ENCODE data around the gene PRSS36.

Gene PRSS36

GRCh38 chr16:31188450-31189411, 38.9 kb upstream of the PRSS36 start:
- H3K27ac Mint-ChIP-seq, result peak overlapping the region; percentile 29
- no peaks in the 10 kb centered on the region for H3K27me3 Mint-ChIP-seq (ENCODE audit: low read depth)
- H3K4me3 Mint-ChIP-seq, result peak overlapping the region; percentile 9
- peaks cover 81% of the 10 kb centered on the region for H3K36me3 Mint-ChIP-seq (ENCODE audit: low read depth)
- peaks cover 65% of the 10 kb centered on the region for H3K4me1 Mint-ChIP-seq (ENCODE audit: low read depth)
- H3K9me3 Mint-ChIP-seq, result no peaks in the 10 kb centered on the region

- H3K4me3 Mint-ChIP-seq, result no peak overlapping the region
- H3K9me3 Mint-ChIP-seq, result no peaks in the 10 kb centered on the region
- peaks cover 84% of the 10 kb centered on the region for H3K36me3 Mint-ChIP-seq (ENCODE audit: low read depth)
Measured at GRCh38 chr16:31187808-31188189, 37.9 kb upstream of the PRSS36 start.

GRCh38 chr16:31186930-31187807, 37.3 kb upstream of the PRSS36 start:
- H3K4me1 Mint-ChIP-seq (ENCODE audit: low read depth), result peaks cover 74% of the 10 kb centered on the region
- no peaks in the 10 kb centered on the region for H3K9me3 Mint-ChIP-seq
- H3K4me3 Mint-ChIP-seq, result no peak overlapping the region
- H3K36me3 Mint-ChIP-seq (ENCODE audit: low read depth), result peaks cover 89% of the 10 kb centered on the region
- H3K27ac Mint-ChIP-seq, result peak overlapping the region; percentile 18
- H3K27me3 Mint-ChIP-seq (ENCODE audit: low read depth), result no peaks in the 10 kb centered on the region

More at GRCh38 chr16:31187808-31188189, 37.9 kb upstream of the PRSS36 start:
- Mint-ChIP-seq H3K4me1 (ENCODE audit: low read depth) (peaks cover 68% of the 10 kb centered on the region), H3K27me3 (ENCODE audit: low read depth) (no peaks in the 10 kb centered on the region), H3K27ac (no peak overlapping the region)

GRCh38 chr16:31186176-31186575, 36.3 kb upstream of the PRSS36 start:
- Mint-ChIP-seq H3K9me3 (no peaks in the 10 kb centered on the region), H3K4me3 (peak overlapping the region; percentile 60), H3K36me3 (ENCODE audit: low read depth) (peaks cover 87% of the 10 kb centered on the region), H3K4me1 (ENCODE audit: low read depth) (peaks cover 73% of the 10 kb centered on the region), H3K27me3 (ENCODE audit: low read depth) (no peaks in the 10 kb centered on the region), H3K27ac (peak overlapping the region; percentile 54)

GRCh38 chr16:31185339-31185738, 35.5 kb upstream of the PRSS36 start:
- H3K4me1 Mint-ChIP-seq (ENCODE audit: low read depth), result peaks cover 66% of the 10 kb centered on the region
- no peak overlapping the region for H3K4me3 Mint-ChIP-seq
- H3K9me3 Mint-ChIP-seq, result no peaks in the 10 kb centered on the region
- peaks cover 83% of the 10 kb centered on the region for H3K36me3 Mint-ChIP-seq (ENCODE audit: low read depth)
- H3K27ac Mint-ChIP-seq, result no peak overlapping the region
- no peaks in the 10 kb centered on the region for H3K27me3 Mint-ChIP-seq (ENCODE audit: low read depth)

- peaks cover 81% of the 10 kb centered on the region for H3K36me3 Mint-ChIP-seq (ENCODE audit: low read depth)
- H3K27ac Mint-ChIP-seq, result peak overlapping the region; percentile 60
- H3K27me3 Mint-ChIP-seq (ENCODE audit: low read depth), result no peaks in the 10 kb centered on the region
- peaks cover 62% of the 10 kb centered on the region for H3K4me1 Mint-ChIP-seq (ENCODE audit: low read depth)
- H3K9me3 Mint-ChIP-seq, result no peaks in the 10 kb centered on the region
- peak overlapping the region; percentile 50 for H3K4me3 Mint-ChIP-seq
Measured at GRCh38 chr16:31184888-31185287, 35.0 kb upstream of the PRSS36 start.

- peaks cover 58% of the 10 kb centered on the region for H3K4me1 Mint-ChIP-seq (ENCODE audit: low read depth)
- H3K36me3 Mint-ChIP-seq (ENCODE audit: low read depth), result peaks cover 73% of the 10 kb centered on the region
- H3K27me3 Mint-ChIP-seq (ENCODE audit: low read depth), result no peaks in the 10 kb centered on the region
- peak overlapping the region; percentile 92 for H3K4me3 Mint-ChIP-seq
- H3K27ac Mint-ChIP-seq, result peak overlapping the region; percentile 57
- H3K9me3 Mint-ChIP-seq, result no peaks in the 10 kb centered on the region
Measured at GRCh38 chr16:31183432-31184428, 33.9 kb upstream of the PRSS36 start.

GRCh38 chr16:31182391-31182790, 32.5 kb upstream of the PRSS36 start:
- Mint-ChIP-seq H3K36me3 (ENCODE audit: low read depth) (peaks cover 63% of the 10 kb centered on the region), H3K27me3 (ENCODE audit: low read depth) (no peaks in the 10 kb centered on the region), H3K9me3 (no peaks in the 10 kb centered on the region), H3K4me1 (ENCODE audit: low read depth) (peaks cover 61% of the 10 kb centered on the region), H3K27ac (peak overlapping the region; percentile 98), H3K4me3 (peak overlapping the region; percentile 92)

GRCh38 chr16:31181102-31181830, 31.4 kb upstream of the PRSS36 start:
- Mint-ChIP-seq H3K9me3 (no peaks in the 10 kb centered on the region), H3K4me1 (ENCODE audit: low read depth) (peaks cover 59% of the 10 kb centered on the region), H3K4me3 (peak overlapping the region; percentile 92), H3K27ac (peak overlapping the region; percentile 98), H3K27me3 (ENCODE audit: low read depth) (no peaks in the 10 kb centered on the region), H3K36me3 (ENCODE audit: low read depth) (peaks cover 53% of the 10 kb centered on the region)

GRCh38 chr16:31179747-31180459, 30.0 kb upstream of the PRSS36 start, which contains the start of gene FUS:
Gene FUS, plus strand, starts transcription at chr16:31180139. Its CDS starts 76 bp downstream, at chr16:31180215.
- Mint-ChIP-seq H3K4me1 (ENCODE audit: low read depth) (peaks cover 45% of the 10 kb centered on the region), H3K9me3 (no peaks in the 10 kb centered on the region), H3K27me3 (ENCODE audit: low read depth) (no peaks in the 10 kb centered on the region), H3K36me3 (ENCODE audit: low read depth) (peaks cover 41% of the 10 kb centered on the region), H3K4me3 (peak within 1 kb of the TSS; percentile 92), H3K27ac (peak within 1 kb of the TSS; percentile 98)

- Mint-ChIP-seq H3K4me1 (ENCODE audit: low read depth) (peaks cover 41% of the 10 kb centered on the region), H3K27ac (peak overlapping the region; percentile 98), H3K9me3 (no peaks in the 10 kb centered on the region), H3K27me3 (ENCODE audit: low read depth) (no peaks in the 10 kb centered on the region), H3K4me3 (peak overlapping the region; percentile 92), H3K36me3 (ENCODE audit: low read depth) (peaks cover 36% of the 10 kb centered on the region)
Measured at GRCh38 chr16:31179219-31179746, 29.4 kb upstream of the PRSS36 start.

- H3K36me3 Mint-ChIP-seq (ENCODE audit: low read depth), result peaks cover 17% of the 10 kb centered on the region
- peak overlapping the region; percentile 38 for H3K4me3 Mint-ChIP-seq
- H3K4me1 Mint-ChIP-seq (ENCODE audit: low read depth), result peaks cover 23% of the 10 kb centered on the region
- no peaks in the 10 kb centered on the region for H3K9me3 Mint-ChIP-seq
- no peaks in the 10 kb centered on the region for H3K27me3 Mint-ChIP-seq (ENCODE audit: low read depth)
- H3K27ac Mint-ChIP-seq, result peak overlapping the region; percentile 75
Measured at GRCh38 chr16:31177136-31177535, 27.3 kb upstream of the PRSS36 start.
